DMS 273 treated with DMSO at 0.1 percent for 48 hours (cell line): ENCODE results near the gene PACC1.
"Not testable (repeated sequence)": the region's sequence is repeated elsewhere in the genome, so short reads cannot be mapped to it uniquely, and the experiment has no call there.

ENCODE experiments used
- DNase-seq: peaks from one replicate; lab custom pipeline; 2025; lab: John Stamatoyannopoulos, UW

Gene PACC1

DNA sequence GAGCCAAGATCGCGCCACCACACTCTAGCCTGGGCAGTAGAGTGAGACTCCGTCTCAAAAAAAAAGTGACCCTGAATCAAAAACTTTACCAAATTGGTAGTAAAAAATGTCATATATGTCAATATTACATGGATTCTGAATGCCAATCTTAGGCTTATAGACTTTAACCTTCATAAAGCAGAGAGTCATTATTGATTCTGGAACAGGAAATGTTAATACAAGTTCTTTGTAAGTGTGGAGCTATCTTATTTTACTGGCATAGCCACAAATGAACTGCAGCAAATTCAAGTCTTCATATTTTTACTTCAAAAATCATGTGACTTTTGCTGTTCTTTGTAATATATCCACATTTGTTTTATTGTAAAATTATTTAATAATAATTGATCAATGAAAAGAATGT lies 88.1 kb downstream of the PACC1 start:
- no peak for DNase-seq

- DNase-seq = no peak
Observed at GRCh38 chr1:212323066-212323465, 91.6 kb downstream of the PACC1 start.

GRCh38 chr1:212321031-212321430 lies 93.7 kb downstream of the PACC1 start:
- DNase-seq = not testable (repeated sequence)

DNA sequence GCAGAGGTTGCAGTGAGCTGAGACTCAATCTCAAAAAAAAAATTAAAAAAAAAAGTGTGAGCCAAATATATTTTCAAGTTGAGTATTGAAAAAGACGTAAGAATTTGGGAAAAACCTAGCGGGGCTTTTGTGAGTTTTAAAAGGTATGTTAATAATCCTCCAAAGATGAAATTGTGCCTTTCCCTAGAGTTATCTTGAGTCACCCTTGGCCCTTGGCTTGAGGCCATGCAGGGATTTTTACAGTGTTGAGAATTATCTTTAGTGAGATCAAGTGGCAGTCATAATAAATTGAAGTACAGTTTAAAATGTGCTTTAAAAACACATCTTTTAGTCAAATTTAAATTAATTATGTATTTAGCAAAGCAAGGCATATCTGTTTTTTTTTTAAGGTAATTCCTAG lies 96.8 kb downstream of the PACC1 start:
- DNase-seq = no peak

DNA sequence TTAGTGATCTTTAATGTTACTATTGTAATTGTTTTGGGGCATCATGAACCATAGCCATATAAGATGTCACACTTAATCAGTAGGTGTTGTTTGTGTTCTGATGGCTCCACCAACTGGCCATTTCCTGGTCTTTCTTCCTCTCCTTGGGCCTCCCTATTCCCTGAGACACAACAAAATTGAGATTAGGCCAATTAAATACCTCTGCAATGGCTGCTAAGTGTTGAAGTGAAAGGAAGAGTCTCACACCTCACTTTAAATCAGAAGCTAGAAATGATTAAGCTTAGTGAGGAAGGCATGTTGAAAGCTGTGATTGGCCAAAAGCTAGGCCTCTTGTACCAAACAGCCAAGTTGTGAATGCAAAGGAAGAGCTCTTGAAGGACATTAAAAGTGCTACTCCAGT lies 98.8 kb downstream of the PACC1 start:
- no peak for DNase-seq

DNA sequence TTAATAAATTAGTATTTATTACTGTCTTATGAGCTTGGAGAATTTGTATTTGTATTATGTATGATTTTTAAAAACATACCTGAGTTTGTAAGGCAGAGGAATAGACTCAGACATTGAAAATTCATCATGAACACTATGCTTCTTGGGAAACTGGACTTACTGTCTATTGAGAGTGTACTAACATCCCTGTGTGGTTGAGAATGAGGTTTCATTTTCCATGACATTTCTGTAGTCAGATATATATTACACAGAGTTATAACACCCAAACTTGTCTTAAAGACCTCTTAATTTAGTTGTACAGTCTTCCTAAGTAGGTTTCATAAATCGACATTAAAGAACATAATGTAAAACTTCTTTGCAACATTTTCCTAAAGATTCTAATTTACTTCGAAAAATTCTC lies 99.5 kb downstream of the PACC1 start:
- DNase-seq = no peak
